GM18520 (cell line): ENCODE results near the gene ADGRA1.

ENCODE experiments used
- ATAC-seq: cut with Tn5 transposase; IDR thresholded peaks from one replicate; pipeline ENCODE4 v1.9.1; 2021; ENCODE audit not compliant: unreplicated experiment

ADGRA1 gene

GRCh38 chr10:133160826-133161471 lies 73.2 kb downstream of the ADGRA1 start:
- no peak for ATAC-seq

- ATAC-seq = no peak
These were observed 73.9 kb downstream of the ADGRA1 start for GRCh38 chr10:133161486-133162109.

- no peak for ATAC-seq
These were observed 74.6 kb downstream of the ADGRA1 start for GRCh38 chr10:133162178-133162909.

GRCh38 chr10:133162910-133163856 lies 75.5 kb downstream of the ADGRA1 start:
- no peak for ATAC-seq

GRCh38 chr10:133163889-133164815 lies 76.4 kb downstream of the ADGRA1 start:
- no peak for ATAC-seq

- no peak for ATAC-seq
These were observed 77.3 kb downstream of the ADGRA1 start for GRCh38 chr10:133164816-133165555.

GRCh38 chr10:133165556-133166503 lies 78.1 kb downstream of the ADGRA1 start:
- no peak for ATAC-seq

DNA sequence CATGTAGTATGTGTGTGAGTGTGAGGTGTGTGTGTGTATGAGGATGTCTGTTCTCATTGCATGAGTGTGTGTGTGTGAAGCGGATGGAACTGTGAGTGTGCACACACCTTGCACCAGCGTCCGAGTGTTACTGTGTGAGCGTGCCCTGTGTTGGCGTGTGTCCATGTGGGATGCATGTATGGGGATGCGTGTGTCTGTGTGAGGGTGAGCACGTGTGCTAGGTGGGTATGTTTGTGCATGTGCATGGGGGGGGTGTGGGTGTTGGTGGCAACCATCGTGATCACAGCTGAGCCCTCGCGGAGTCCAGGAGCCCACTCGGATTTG lies 78.7 kb downstream of the ADGRA1 start:
- ATAC-seq = no peak

- no peak for ATAC-seq
These were observed 79.3 kb downstream of the ADGRA1 start for GRCh38 chr10:133166828-133167692.

DNA sequence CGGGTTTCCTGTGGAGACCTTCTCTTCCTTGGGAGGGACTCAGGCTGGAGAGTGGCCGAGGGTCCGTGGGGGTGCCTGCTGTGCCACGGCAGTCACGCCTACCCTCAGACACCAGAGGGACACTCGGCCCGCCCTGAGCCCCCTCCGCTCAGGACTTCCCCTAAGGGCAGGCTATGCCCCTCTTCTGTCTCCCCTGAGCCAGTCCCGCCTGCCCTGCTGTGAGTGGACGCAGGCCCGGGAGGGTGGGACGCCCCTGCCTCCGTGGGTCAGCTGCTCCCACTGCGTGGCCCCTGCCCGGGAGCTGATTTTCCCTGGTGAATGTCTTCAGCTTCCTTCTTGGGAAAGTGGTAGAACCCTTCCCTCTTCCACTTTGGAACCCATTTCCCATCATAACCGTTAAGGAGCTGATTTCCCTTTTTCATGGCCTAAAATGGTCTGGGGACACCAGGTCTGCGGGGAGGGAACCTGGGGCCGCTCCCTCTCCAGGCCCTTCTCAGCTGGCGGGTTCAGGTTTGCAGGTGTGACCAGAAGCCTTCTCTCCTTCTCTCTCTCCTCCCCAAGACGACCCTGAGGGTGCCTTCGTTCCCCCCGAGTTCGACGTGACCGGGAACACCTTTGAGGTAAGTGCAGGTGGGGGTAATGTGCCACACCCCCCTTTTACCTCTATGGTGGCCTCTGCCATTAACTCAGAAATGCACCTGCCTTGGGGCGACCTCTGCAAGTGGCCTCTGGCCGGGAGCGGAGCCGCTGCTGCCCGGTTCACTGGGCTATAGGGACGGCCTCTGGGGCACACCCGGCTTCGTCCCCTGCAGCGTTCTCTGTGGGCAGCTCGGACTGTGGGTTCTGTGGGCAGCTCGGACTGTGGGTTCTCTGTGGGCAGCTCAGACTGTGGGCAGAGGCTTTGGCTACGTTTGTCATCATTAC lies 80.2 kb downstream of the ADGRA1 start:
- no peak for ATAC-seq

DNA sequence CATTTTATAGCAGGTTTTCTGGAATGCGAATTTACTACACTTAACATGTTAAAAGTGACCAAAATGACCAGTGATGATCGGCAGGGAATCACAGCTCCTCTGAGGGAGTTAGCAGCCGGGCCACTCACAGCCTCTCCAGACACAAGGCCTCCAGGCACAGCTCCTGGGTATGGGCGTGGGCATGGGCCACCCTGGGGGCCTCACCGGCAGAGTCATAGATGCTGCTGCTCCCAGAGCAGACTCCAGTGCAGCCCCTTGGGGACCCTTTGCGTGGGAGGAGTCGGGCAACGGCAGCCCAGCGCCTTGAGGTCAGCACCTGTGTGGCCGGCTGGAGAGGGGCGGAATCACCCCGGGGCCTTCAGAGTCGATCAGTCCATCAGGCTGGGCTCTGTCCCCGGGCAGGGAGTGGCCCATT lies 80.9 kb downstream of the ADGRA1 start:
- ATAC-seq = no peak

GRCh38 chr10:133169173-133169947 lies 81.6 kb downstream of the ADGRA1 start:
- ATAC-seq = no peak

DNA sequence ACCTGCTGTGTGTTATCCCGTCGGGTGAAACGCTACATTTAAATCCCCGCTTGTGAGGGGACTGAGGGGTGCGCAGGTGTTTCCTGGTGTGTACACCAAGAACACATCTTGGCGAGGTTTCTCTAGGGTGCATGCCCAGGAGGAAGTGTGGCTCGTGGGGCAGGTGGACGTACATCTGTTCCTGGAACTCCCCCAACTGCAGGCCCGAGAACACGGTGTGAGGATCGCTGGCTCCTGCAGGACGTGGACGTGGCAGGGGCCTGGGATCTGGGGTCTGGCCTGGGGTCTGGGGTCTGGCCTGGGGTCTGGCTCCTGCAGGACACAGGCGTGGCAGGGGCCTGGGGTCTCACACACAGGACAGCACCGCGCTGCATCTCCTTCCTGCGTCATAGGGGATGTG lies 82.4 kb downstream of the ADGRA1 start:
- no peak for ATAC-seq

DNA sequence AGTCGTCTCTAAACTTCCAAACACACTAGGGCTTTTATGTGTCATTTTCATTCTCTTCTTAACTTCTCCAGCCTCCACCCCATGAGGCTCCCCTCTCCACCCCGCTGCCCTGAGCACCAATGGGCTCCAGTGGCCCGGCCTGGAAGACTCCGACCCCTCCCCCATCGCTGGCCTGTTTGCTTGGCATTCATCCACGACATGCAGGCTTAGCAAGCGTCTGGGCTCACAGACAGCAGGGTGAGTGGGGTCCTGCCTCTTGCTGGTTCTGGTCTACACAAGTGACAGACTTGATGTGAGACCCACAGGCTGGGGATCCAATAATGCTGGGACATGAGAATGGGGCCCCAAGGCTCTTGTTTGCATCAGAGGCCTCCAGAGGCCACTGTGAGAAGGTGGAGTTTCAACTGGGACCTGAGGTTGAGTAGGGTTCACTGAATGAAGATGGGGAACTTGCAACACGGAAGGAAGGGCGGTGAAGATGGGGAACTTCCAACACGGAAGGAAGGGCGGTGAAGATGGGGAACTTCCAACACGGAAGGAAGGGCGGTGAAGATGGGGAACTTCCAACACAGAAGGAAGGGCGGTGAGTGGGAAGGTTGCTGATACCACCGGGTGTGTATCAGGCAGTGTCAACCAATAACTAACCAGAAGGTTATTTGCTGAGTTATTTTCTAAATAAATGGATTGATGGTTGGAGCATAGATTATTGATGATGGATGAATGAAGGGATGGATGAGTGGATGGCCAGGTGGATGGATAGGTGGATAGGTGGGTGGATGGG lies 86.3 kb downstream of the ADGRA1 start:
- no peak for ATAC-seq
